SK-N-SH (cell line): ENCODE data around the gene RNLS. TPM values are rescaled to one million over a fixed set of nuclear protein-coding genes. Genes with fewer than 3 reads are reported as not detected.

ENCODE experiments used
- CTCF ChIA-PET: fragments of 300-600, 350-600 bp; formaldehyde crosslinking; extraction: SDS; loops from one replicate; lab custom pipeline; 2021; lab: Yijun Ruan, JAX
- POLR2A ChIA-PET: fragments of 350-600 bp; sonication (Branson Sonifier 250); formaldehyde crosslinking; extraction: SDS; loops from one replicate; lab custom pipeline; 2020; ENCODE audit warnings: antibody characterized with exemption, inconsistent platforms; lab: Yijun Ruan, JAX
- DNase-seq: peaks from one replicate; pipeline ENCODE4 v3.0.0; 2012
- H2AFZ ChIP-seq: fragments of 200-600 bp; sonication (generic); 2 replicates; pipeline ENCODE4 v1.8.1; 2016; ENCODE audit warnings: antibody characterized with exemption, mild to moderate bottlenecking, low read depth
- H3F3A ChIP-seq: fragments of 200-600 bp; sonication (generic); replicated peaks from 2 replicates; pipeline ENCODE3; 2016; ENCODE audit warnings: antibody characterized with exemption, mild to moderate bottlenecking; ENCODE audit not compliant: insufficient read depth
- H3K27ac ChIP-seq, 2 experiments: fragments of 200-500 bp in 1 of 2; fragments of 200-600 bp in 1 of 2; sonication (Bioruptor generic) in 1 of 2; sonication (generic), shearing (Covaris generic) in 1 of 2; 2 replicates each; pipeline versions ENCODE4 v1.5.1 to v1.6.1; 2014 to 2016; ENCODE audit warnings: low read depth in 2 of 2, inconsistent platforms in 1 of 2, low read length in 1 of 2, mild to moderate bottlenecking in 1 of 2, mixed read lengths in 1 of 2
- H3K27me3 ChIP-seq: fragments of 200-600 bp; sonication (generic), shearing (Covaris generic); 2 replicates; pipeline ENCODE4 v1.6.1; 2016; ENCODE audit warnings: mixed run types; ENCODE audit not compliant: insufficient read depth
- H3K36me3 ChIP-seq, 2 experiments: fragments of 200-500 bp in 1 of 2; fragments of 200-600 bp in 1 of 2; sonication (Bioruptor generic) in 1 of 2; sonication (generic) in 1 of 2; replicated peaks in 1 of 2; 2 replicates each; pipeline versions ENCODE3 to v1.5.1; 2014 to 2016; ENCODE audit warnings: low read length in 1 of 2, mild to moderate bottlenecking in 1 of 2; ENCODE audit not compliant: insufficient read depth in 2 of 2, control insufficient read depth in 1 of 2
- H3K4me1 ChIP-seq, 2 experiments: fragments of 200-500 bp in 1 of 2; fragments of 200-600 bp in 1 of 2; sonication (Bioruptor generic) in 1 of 2; sonication (generic), shearing (Covaris generic) in 1 of 2; 2 replicates each; pipeline versions ENCODE4 v1.5.1 to v1.6.1; 2014 to 2016; ENCODE audit warnings: low read depth in 1 of 2, low read length in 1 of 2, mixed run types in 1 of 2; ENCODE audit not compliant: insufficient read depth in 2 of 2, control insufficient read depth in 1 of 2
- H3K4me2 ChIP-seq: fragments of 200-600 bp; sonication (generic), shearing (Covaris generic); 2 replicates; pipeline ENCODE4 v1.6.1; 2017; ENCODE audit warnings: mixed run types
- H3K4me3 ChIP-seq, 2 experiments: fragments of 200-500 bp in 1 of 2; fragments of 200-600 bp in 1 of 2; sonication (Bioruptor generic) in 1 of 2; sonication (generic), shearing (Covaris generic) in 1 of 2; 2 replicates each; pipeline versions ENCODE4 v1.5.1 to v1.8.1; 2014 to 2016; ENCODE audit warnings: low read depth in 2 of 2, inconsistent platforms in 1 of 2, low read length in 1 of 2, mild to moderate bottlenecking in 1 of 2, mixed read lengths in 1 of 2, moderate library complexity in 1 of 2
- H3K79me2 ChIP-seq: fragments of 200-600 bp; sonication (generic); 2 replicates; pipeline ENCODE4 v1.8.1; 2017; ENCODE audit warnings: mild to moderate bottlenecking; ENCODE audit not compliant: insufficient read depth
- H3K9ac ChIP-seq: fragments of 200-600 bp; sonication (generic); 2 replicates; pipeline ENCODE4 v1.6.1; 2017; ENCODE audit warnings: mixed run types
- H3K9me2 ChIP-seq: fragments of 200-600 bp; sonication (generic); 2 replicates; pipeline ENCODE4 v1.6.1; 2017; ENCODE audit warnings: mixed run types
- H3K9me3 ChIP-seq: fragments of 200-600 bp; sonication (generic); 2 replicates; pipeline ENCODE4 v1.6.1; 2017; ENCODE audit warnings: mixed run types, mild to moderate bottlenecking, moderate library complexity
- H4K20me1 ChIP-seq: fragments of 200-600 bp; sonication (generic); 2 replicates; pipeline ENCODE4 v1.6.1; 2017; ENCODE audit warnings: mild to moderate bottlenecking, mixed run types; ENCODE audit not compliant: insufficient read depth
- CTCF ChIP-seq: fragments of 200-600 bp; sonication (generic); IDR thresholded peaks from 2 replicates; pipeline ENCODE4 v1.6.1; 2017; ENCODE audit warnings: antibody characterized with exemption, mild to moderate bottlenecking, moderate library complexity
- EP300 ChIP-seq, 2 experiments: IDR thresholded peaks; 2 replicates each; pipeline versions ENCODE4 v1.4.0 to v1.6.1; 2012; ENCODE audit warnings: borderline replicate concordance in 1 of 2, low read depth in 1 of 2, low read length in 1 of 2
- FOXJ3 ChIP-seq: sonication (generic); formaldehyde crosslinking; IDR thresholded peaks from 2 replicates; pipeline ENCODE4 v1.5.1; 2020; ENCODE audit warnings: mild to moderate bottlenecking, missing genetic modification reagents
- FOXM1 ChIP-seq: IDR thresholded peaks from 2 replicates; pipeline ENCODE4 v1.4.0; 2012; ENCODE audit warnings: low read depth, mild to moderate bottlenecking
- IRF3 ChIP-seq: fragments of 150-350 bp; IDR thresholded peaks from 2 replicates; pipeline ENCODE4 v1.6.1; 2016; ENCODE audit warnings: mild to moderate bottlenecking, low read depth, low read length
- MAX ChIP-seq: IDR thresholded peaks from 2 replicates; pipeline ENCODE4 v1.4.0; 2012; ENCODE audit warnings: low read depth
- NFIC ChIP-seq: IDR thresholded peaks from 2 replicates; pipeline ENCODE4 v1.4.0; 2012; ENCODE audit warnings: borderline replicate concordance
- PBX3 ChIP-seq: IDR thresholded peaks from 2 replicates; pipeline ENCODE4; 2012
- REST ChIP-seq: IDR thresholded peaks from 2 replicates; pipeline ENCODE4 v1.6.1; 2012; ENCODE audit warnings: mild to moderate bottlenecking, low read depth, low read length, moderate library complexity
- SIN3A ChIP-seq: IDR thresholded peaks from 2 replicates; pipeline ENCODE4 v1.6.1; 2012; ENCODE audit warnings: low read depth, mild to moderate bottlenecking, low read length, moderate library complexity, borderline replicate concordance
- TCF12 ChIP-seq: IDR thresholded peaks from 2 replicates; pipeline ENCODE4 v1.4.0; 2012
- USF2 ChIP-seq: fragments of 150-350 bp; IDR thresholded peaks from 2 replicates; pipeline ENCODE4 v1.6.1; 2017; ENCODE audit warnings: antibody characterized with exemption, low read length, low read depth, borderline replicate concordance
- ZBTB33 ChIP-seq: IDR thresholded peaks from 2 replicates; pipeline ENCODE4 v1.4.0; 2012; ENCODE audit warnings: low read depth, borderline replicate concordance
- WGBS: methylation state at CpG from one replicate; pipeline ENCODE4 v1.1.6; 2017; ENCODE audit warnings: low lambda C conversion rate; 5-methylcytosine and 5-hydroxymethylcytosine counted together
- polyA plus RNA-seq, 3 experiments: library from polyadenylated mRNA; depleted of rRNA; stranded (reverse); fragments of >200 nt; gene quantifications; 2 replicates each; pipeline ENCODE4 v1.2.3, GENCODE V29; 2012

Gene RNLS
- polyA plus RNA-seq, 1 of the 3 experiments (the other 2 are of a cell fraction): not detected

GRCh38 chr10:88608052-88608732 is 25.1 kb upstream of the RNLS start (continued):
- TF ChIP-seq REST: no peak
- no peak for TF ChIP-seq SIN3A
- TF ChIP-seq FOXM1: no peak
- TF ChIP-seq ZBTB33: no peak

GRCh38 chr10:88598055-88598454 is 14.9 kb upstream of the RNLS start:
- TF ChIP-seq MAX: no peak
- Histone ChIP-seq H3K27ac (no peak overlapping the region), H3K9ac (no peak overlapping the region), H3F3A (no peaks in the 10 kb centered on the region), H3K4me1 (no peaks in the 10 kb centered on the region), H3K4me3 (no peak overlapping the region), H3K9me3 (no peaks in the 10 kb centered on the region), H2AFZ (0 out of 2 replicates have a peak overlapping the region, but pooled peaks have one; percentile 2), H3K4me2 (no peak overlapping the region), H3K36me3 (no peaks in the 10 kb centered on the region), H4K20me1 (no peaks in the 10 kb centered on the region), H3K9me2 (no peaks in the 10 kb centered on the region), H3K79me2 (no peaks in the 10 kb centered on the region), H3K27me3 (no peaks in the 10 kb centered on the region)
- ChIA-PET CTCF (interaction anchor here (0.9 kb wide), 1 partner anchor 45 kb away, joined by 4 read pairs; no protein-coding TSS in a partner anchor), POLR2A (no interaction called here)
- no peak for DNase-seq
- 93% methylated on average over 1 of the region's 1 CpG for WGBS

GRCh38 chr10:88594482-88594881 is 11.4 kb upstream of the RNLS start:
- H3K4me1 ChIP-seq: no peaks in the 10 kb centered on the region
- H3F3A ChIP-seq: no peaks in the 10 kb centered on the region
- no peak overlapping the region for H3K4me3 ChIP-seq
- H3K4me2 ChIP-seq: no peak overlapping the region
- H2AFZ ChIP-seq: peak overlapping the region; percentile 9; the same call in 1 of the 2 replicates
- H3K9ac ChIP-seq: no peak overlapping the region
- H4K20me1 ChIP-seq: no peaks in the 10 kb centered on the region
- DNase-seq: no peak
- WGBS: 98% methylated on average over 1 of the region's 1 CpG
- CTCF ChIA-PET: no interaction called here
- no peak overlapping the region for H3K27ac ChIP-seq
- POLR2A ChIA-PET: no interaction called here
- H3K79me2 ChIP-seq: no peaks in the 10 kb centered on the region
- H3K36me3 ChIP-seq: no peaks in the 10 kb centered on the region
- no peaks in the 10 kb centered on the region for H3K27me3 ChIP-seq
- H3K9me2 ChIP-seq: no peaks in the 10 kb centered on the region
- H3K9me3 ChIP-seq: no peaks in the 10 kb centered on the region
- no peak for TF ChIP-seq IRF3
- TF ChIP-seq NFIC: no peak
- no peak for TF ChIP-seq USF2
- no peak for TF ChIP-seq EP300 (IDR thresholded peaks at IDR 0.05; ENCODE audit: borderline replicate concordance in 1 of 2, low read depth in 1 of 2, low read length in 1 of 2)
- TF ChIP-seq FOXJ3 (CRISPR knock-in tag): no peak
- no peak for TF ChIP-seq TCF12
- TF ChIP-seq PBX3: no peak
- no peak for TF ChIP-seq CTCF
